ENCODE measurements around the gene SIM2.

DNA sequence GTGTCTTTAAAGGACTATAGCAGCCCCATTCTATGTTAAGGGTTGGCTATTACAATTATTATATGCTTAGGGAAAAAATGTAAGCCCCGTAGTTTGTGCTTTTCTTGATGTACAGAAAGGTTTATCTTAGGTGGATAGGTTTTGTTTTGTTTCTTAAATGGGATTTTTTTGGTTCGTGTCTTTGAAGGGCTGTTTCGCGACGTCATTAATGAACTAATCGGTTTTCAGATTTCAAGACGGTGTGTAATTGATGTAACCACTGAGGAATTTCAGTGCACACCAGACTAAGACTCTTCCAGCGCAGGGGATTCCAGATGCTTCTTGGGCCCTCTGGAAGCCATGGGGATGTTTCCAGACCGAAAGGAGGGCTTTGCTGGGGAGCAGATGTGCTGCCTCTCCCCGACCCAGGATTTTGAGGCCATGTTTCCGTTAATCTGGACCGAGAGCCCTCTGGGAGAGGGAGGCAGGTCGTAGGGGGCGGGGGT lies 4.8 kb upstream of the SIM2 start:
- TF ChIP-seq, protein P1, sequence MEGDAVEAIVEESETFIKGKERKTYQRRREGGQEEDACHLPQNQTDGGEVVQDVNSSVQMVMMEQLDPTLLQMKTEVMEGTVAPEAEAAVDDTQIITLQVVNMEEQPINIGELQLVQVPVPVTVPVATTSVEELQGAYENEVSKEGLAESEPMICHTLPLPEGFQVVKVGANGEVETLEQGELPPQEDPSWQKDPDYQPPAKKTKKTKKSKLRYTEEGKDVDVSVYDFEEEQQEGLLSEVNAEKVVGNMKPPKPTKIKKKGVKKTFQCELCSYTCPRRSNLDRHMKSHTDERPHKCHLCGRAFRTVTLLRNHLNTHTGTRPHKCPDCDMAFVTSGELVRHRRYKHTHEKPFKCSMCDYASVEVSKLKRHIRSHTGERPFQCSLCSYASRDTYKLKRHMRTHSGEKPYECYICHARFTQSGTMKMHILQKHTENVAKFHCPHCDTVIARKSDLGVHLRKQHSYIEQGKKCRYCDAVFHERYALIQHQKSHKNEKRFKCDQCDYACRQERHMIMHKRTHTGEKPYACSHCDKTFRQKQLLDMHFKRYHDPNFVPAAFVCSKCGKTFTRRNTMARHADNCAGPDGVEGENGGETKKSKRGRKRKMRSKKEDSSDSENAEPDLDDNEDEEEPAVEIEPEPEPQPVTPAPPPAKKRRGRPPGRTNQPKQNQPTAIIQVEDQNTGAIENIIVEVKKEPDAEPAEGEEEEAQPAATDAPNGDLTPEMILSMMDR (conservative IDR thresholded peaks at IDR 0.05; ENCODE audit: low read length) = no peak
- TF ChIP-seq EZH2phosphoT487 (IDR thresholded peaks at IDR 0.05; ENCODE audit: borderline replicate concordance, low read depth, low read length) = no peak

All from OCI-LY7 (cell line).